Right atrium auricular region (tissue), 2 donors: ENCODE measurements around the gene TUBA1C. TPM values are rescaled to one million over a fixed set of nuclear protein-coding genes. Genes with fewer than 3 reads are reported as not detected.

ENCODE experiments used
- DNase-seq: peaks from one replicate; pipeline ENCODE4 v3.0.0-alpha.2; 2019; ENCODE audit warnings: low spot score
- H3K27ac ChIP-seq, 2 donors: fragments of 200-600 bp; sonication (generic); 1 replicate in 1 of 2; 2 replicates in 1 of 2; pipeline ENCODE4 v1.5.1; 2016 to 2019
- H3K27me3 ChIP-seq, 2 donors: fragments of 200-600 bp; sonication (generic); one replicate each; pipeline versions ENCODE4 v1.5.1 to v1.6.0; 2017 to 2019
- H3K36me3 ChIP-seq: fragments of 200-600 bp; sonication (generic); one replicate; pipeline ENCODE4 v1.5.1; 2016
- H3K4me1 ChIP-seq, 2 donors: fragments of 200-600 bp; sonication (generic); one replicate each; pipeline versions ENCODE4 v1.5.1 to v1.6.0; 2017 to 2019
- H3K4me3 ChIP-seq, 2 donors: fragments of 200-600 bp; sonication (generic); 1 replicate in 1 of 2; 2 replicates in 1 of 2; pipeline ENCODE4 v1.5.1; 2017 to 2019; ENCODE audit warnings: mild to moderate bottlenecking in 1 of 2, moderate library complexity in 1 of 2
- H3K9me3 ChIP-seq, 2 donors: fragments of 200-600 bp; sonication (generic); one replicate each; pipeline ENCODE4 v1.5.1; 2019
- CTCF ChIP-seq, 2 donors: fragments of 200-600 bp; sonication (generic); IDR thresholded peaks; one replicate each; pipeline ENCODE4 v1.5.1; 2019; ENCODE audit warnings: antibody characterized with exemption in 2 of 2
- total RNA-seq, 2 donors: library from RNA; depleted of rRNA; stranded (reverse); fragments of >200 nt; gene quantifications; one replicate each; pipeline ENCODE4 v1.1.0, GENCODE V29; 2016

The TUBA1C gene
- total RNA-seq, 2 donors from 2014 or later: 64.4 to 145 TPM

DNA sequence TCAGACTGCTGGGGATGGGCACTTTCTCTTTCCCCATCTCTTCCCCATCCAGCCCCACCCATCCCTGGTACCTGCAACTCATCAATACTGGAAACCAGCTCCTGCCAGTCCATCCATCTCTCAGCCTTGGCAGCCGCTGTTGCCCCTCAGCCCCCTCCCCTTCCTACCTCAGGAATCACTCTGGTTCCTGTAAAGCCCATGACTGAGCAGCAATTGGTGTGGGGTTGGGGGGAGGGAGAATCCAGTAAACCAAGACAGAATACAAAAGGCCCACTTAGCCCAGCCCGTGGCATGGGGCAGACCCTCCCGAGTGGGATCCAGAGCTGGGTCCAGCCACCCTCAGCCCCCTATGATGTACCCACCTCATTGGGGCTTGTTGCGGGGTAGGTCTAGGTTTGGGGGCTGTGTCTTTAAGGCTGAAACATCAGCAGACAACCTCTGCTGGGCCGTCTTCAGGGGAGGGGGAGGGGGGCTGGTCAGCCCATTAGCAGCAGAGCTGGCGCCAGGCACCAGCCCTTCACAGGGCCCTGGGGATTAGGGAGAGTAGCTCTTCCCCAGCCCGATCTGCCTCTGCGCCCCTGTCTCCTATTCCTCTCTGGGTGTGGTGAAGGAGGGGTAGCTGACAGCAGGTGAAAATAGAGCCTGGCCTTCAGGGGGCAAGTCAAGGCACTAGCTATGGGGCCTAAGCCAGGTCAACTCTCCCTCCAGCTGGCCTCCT is 29.4 kb downstream of the TUBA1C start:
- no peak for TF ChIP-seq CTCF (IDR thresholded peaks at IDR 0.05)
- H3K9me3 ChIP-seq: no peaks in the 10 kb centered on the region
- H3K27ac ChIP-seq: no peak overlapping the region
- no peak for DNase-seq
- peaks cover 0 to 37% of the 10 kb centered on the region in 2 donors for H3K4me1 ChIP-seq
- no peak overlapping the region for H3K4me3 ChIP-seq
- H3K27me3 ChIP-seq: peaks cover 20 to 36% of the 10 kb centered on the region in 2 donors
- H3K36me3 ChIP-seq: no peaks in the 10 kb centered on the region

DNA sequence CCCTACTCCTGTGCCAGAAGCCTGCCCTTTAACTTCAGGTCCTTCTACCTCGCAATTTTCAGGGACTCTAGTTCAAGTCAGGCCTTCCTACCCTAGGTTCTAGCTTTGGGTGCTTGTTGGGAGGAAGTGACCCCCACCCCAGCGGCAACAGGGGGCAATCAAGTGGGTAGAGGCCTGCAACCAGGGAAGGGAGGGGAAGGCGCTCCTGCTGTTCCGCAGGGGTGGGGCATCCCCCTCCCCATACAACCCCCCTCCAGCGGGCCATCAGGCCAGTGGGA is 29.9 kb downstream of the TUBA1C start:
- H3K9me3 ChIP-seq: no peaks in the 10 kb centered on the region
- H3K4me3 ChIP-seq: no peak overlapping the region
- H3K27ac ChIP-seq: no peak overlapping the region
- no peak for DNase-seq
- H3K36me3 ChIP-seq: no peaks in the 10 kb centered on the region
- TF ChIP-seq CTCF (IDR thresholded peaks at IDR 0.05): no peak
- H3K4me1 ChIP-seq: peaks cover 0 to 37% of the 10 kb centered on the region in 2 donors
- peaks cover 20 to 36% of the 10 kb centered on the region in 2 donors for H3K27me3 ChIP-seq

DNA sequence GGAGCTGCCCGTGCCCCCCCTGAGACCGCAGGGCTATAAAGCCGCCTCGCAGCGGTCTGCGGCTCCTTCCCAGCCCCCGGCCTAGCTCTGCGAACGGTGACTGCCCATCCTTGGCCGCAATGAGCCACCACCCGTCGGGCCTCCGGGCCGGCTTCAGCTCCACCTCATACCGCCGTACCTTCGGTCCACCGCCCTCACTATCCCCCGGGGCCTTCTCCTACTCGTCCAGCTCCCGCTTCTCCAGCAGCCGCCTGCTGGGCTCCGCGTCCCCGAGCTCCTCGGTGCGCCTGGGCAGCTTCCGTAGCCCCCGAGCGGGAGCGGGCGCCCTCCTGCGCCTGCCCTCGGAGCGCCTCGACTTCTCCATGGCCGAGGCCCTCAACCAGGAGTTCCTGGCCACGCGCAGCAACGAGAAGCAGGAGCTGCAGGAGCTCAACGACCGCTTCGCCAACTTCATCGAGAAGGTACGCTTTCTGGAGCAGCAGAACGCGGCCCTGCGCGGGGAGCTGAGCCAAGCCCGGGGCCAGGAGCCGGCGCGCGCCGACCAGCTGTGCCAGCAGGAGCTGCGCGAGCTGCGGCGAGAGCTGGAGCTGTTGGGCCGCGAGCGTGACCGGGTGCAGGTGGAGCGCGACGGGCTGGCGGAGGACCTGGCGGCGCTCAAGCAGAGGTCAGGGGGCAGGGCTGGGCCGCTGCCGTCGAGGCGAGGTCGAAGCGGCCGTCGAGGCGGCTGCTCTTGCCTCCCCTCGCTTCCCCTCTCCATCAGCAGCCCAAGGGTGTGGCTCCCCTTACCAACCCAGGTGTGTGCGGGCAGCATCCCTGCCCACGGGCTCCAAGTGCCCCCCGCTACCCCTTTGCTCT is 30.4 kb downstream of the TUBA1C start, which contains the start of gene PRPH:
Gene PRPH, plus strand, starts transcription at position 66 of the 855 bp plus-strand sequence. Its CDS starts 54 bp downstream, at position 120.
- no peak for DNase-seq
- Histone ChIP-seq H3K9me3 (no peaks in the 10 kb centered on the region), H3K27ac (no peak within 1 kb of the TSS), H3K36me3 (no peaks in the 10 kb centered on the region), H3K4me3 (peak within 1 kb of the TSS in 1 of 2 donors; percentile 11), H3K4me1 (peaks cover 0 to 37% of the 10 kb centered on the region in 2 donors), H3K27me3 (peaks cover 20 to 36% of the 10 kb centered on the region in 2 donors)
- TF ChIP-seq CTCF (IDR thresholded peaks at IDR 0.05): no peak

DNA sequence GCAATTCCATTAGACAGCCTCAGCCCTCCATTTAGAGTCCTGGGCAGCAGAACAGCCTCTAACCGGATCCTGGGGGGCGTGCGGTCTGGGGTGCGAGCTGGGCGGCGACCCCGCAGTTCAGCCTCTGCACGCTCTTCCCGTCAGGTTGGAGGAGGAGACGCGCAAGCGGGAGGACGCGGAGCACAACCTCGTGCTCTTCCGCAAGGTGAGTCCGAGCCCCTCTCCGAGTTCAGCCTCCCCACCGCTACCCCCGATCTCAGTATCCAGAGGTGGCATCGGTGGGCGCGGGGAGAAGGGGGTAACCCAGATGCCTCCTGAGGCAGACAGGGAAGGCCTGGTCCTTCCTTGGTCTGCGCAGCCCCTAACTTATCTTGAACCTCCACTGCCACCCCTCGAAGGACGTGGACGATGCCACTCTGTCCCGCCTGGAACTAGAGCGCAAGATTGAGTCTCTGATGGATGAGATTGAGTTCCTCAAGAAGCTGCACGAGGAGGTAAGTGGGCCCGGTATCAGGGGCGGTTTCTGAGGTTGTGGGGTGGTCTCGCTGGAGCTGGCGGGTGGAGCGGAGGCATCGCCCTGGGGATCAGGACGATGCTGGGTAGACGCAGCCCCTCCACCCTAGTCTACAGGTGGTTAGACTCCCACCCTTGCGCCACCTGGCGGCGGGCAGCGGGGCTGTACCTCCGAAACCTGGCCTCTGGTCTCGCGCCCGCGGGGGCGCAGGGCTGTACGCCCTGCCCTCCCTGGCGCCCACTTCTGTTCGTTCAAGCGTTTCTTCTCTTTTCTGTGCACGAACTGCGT is 31.4 kb downstream of the TUBA1C start:
- H3K27me3 ChIP-seq: peaks cover 20 to 36% of the 10 kb centered on the region in 2 donors
- no peak for DNase-seq

More for the DNA sequence above, 31.4 kb downstream of the TUBA1C start:
- Histone ChIP-seq H3K4me1 (peaks cover 0 to 37% of the 10 kb centered on the region in 2 donors), H3K9me3 (no peaks in the 10 kb centered on the region), H3K4me3 (peak overlapping the region in 1 of 2 donors; percentile 33), H3K36me3 (no peaks in the 10 kb centered on the region), H3K27ac (no peak overlapping the region)
- TF ChIP-seq CTCF (IDR thresholded peaks at IDR 0.05): peak; percentile 48 to 68
